WERI-Rb-1 (cell line): ENCODE results near the gene CSNK1G2.

Source experiments
- DNase-seq: peaks from one replicate; pipeline ENCODE4 v3.0.0-alpha.2; 2020
- H3K27ac ChIP-seq: fragments of 250-450 bp; sonication (Bioruptor Pico); 2 replicates; pipeline ENCODE4 v1.5.1; 2020; ENCODE audit warnings: mild to moderate bottlenecking, moderate library complexity
- H3K27me3 ChIP-seq: fragments of 250-450 bp; sonication (Bioruptor Pico); 2 replicates; pipeline ENCODE4 v1.5.1; 2021; ENCODE audit warnings: mild to moderate bottlenecking, low read depth, moderate library complexity; ENCODE audit not compliant: insufficient read depth, severe bottlenecking
- H3K36me3 ChIP-seq: fragments of 250-450 bp; sonication (Bioruptor Pico); 2 replicates; pipeline ENCODE4 v1.5.1; 2020; ENCODE audit warnings: mild to moderate bottlenecking, moderate library complexity
- H3K4me3 ChIP-seq: 2 replicates; pipeline ENCODE4 v1.5.1; 2011; ENCODE audit warnings: low read depth, mild to moderate bottlenecking, control low read depth, low read length
- H3K9me3 ChIP-seq: fragments of 250-450 bp; sonication (Bioruptor Pico); 2 replicates; pipeline ENCODE4 v1.5.1; 2021; ENCODE audit warnings: mild to moderate bottlenecking, moderate library complexity; ENCODE audit not compliant: severe bottlenecking
- CTCF ChIP-seq: IDR thresholded peaks from 2 replicates; pipeline ENCODE4 v1.5.1; 2011; ENCODE audit warnings: low read depth, mild to moderate bottlenecking, control low read depth, inconsistent platforms, low read length

Gene CSNK1G2

GRCh38 chr19:1953441-1954094, 12.6 kb downstream of the CSNK1G2 start:
- H3K36me3 ChIP-seq: peaks cover 21% of the 10 kb centered on the region
- no peak overlapping the region for H3K27ac ChIP-seq
- no peaks in the 10 kb centered on the region for H3K9me3 ChIP-seq
- TF ChIP-seq CTCF: no peak
- H3K27me3 ChIP-seq: no peaks in the 10 kb centered on the region
- DNase-seq: no peak
- H3K4me3 ChIP-seq: no peak overlapping the region

GRCh38 chr19:1954532-1954933, 13.6 kb downstream of the CSNK1G2 start:
- no peak for TF ChIP-seq CTCF
- Histone ChIP-seq H3K27ac (no peak overlapping the region), H3K36me3 (peaks cover 14% of the 10 kb centered on the region), H3K27me3 (no peaks in the 10 kb centered on the region), H3K9me3 (no peaks in the 10 kb centered on the region), H3K4me3 (no peak overlapping the region)
- no peak for DNase-seq

DNA sequence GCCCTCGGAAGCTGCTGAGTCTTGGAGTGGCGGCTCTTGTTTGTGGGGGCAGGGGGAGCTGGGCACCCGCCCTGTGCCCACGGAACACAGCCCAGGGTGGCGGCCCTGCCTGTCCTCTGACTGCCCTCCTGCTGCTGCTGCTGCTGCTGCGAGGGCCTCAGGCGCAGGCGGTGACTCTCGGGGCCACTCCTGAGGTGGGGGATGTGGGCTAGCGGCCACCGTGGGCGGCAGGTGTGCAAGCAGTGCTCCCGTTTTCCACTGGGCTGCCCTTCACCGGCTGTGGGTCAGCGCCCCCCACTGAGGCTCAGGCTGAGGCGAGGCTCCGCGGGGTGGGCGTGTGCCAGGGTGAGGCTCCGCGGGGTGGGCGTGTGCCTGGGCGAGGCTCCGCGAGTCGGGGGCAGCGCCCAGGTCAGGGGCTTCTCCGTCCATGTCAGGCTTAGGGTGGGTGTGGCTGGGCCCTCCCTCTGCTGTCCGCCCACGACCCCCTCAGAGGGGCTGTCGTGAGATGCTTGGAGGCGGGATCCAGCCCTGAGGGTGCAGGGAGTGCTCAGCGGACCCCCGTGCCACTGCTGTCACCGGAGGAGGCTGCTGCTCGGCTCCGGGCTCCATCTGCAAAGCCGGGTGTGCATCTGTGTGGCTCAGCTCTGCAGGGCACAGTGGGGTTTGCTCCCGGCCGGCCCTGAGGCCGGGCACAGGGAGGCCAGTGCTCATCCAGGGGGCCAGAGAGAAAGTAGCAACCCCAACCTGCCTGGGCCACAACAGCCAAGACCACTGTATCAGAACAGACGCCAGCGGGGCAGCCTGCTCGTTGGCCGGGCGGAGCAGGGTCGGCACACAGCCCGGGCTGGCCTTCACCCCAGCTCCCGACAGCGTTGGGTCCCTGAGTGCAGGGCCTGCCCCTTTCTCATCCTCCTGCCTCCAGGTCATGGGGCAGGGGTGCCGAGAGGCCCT, 14.5 kb downstream of the CSNK1G2 start:
- no peak overlapping the region for H3K4me3 ChIP-seq
- DNase-seq: no peak
- no peaks in the 10 kb centered on the region for H3K27me3 ChIP-seq
- no peaks in the 10 kb centered on the region for H3K9me3 ChIP-seq
- no peak overlapping the region for H3K27ac ChIP-seq
- H3K36me3 ChIP-seq: peaks cover 8% of the 10 kb centered on the region
- TF ChIP-seq CTCF: no peak

GRCh38 chr19:1956122-1956494, 15.1 kb downstream of the CSNK1G2 start:
- TF ChIP-seq CTCF: no peak
- Histone ChIP-seq H3K27me3 (no peaks in the 10 kb centered on the region), H3K9me3 (no peaks in the 10 kb centered on the region), H3K27ac (no peak overlapping the region), H3K4me3 (no peak overlapping the region), H3K36me3 (peaks cover 9% of the 10 kb centered on the region)
- DNase-seq: no peak

DNA sequence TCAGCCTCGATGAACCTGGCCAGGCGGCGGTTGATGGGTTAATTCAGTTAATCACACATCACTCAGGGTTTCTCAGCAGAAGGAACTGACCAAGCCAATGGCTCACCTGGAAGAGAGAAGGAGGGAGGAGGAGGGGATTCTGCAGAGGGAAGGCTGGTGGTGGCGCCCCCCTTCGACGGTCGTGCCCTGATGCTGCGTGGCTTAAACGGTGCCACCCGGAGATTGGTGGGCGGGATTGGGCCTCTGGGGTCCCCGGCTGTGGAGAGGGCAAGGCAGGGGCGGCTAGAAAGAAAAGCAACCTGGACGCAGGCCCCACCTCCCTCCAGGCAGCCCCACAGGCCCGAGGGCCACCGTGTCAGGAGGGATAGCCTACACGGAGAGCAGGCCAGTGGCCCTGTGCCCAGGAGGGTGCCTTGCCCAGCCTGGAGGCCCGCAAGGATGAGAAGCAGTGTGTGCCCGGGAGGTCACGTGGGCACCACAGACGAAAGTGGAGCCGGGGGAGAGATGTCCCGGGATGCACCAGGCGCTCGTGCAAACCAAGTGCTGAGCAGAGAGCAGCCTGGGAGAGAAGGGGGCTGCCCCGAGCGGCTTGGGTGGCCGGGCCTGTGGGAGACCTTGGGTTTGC, 16.0 kb downstream of the CSNK1G2 start:
- Histone ChIP-seq H3K36me3 (peaks cover 6% of the 10 kb centered on the region; the same call in 1 of the 2 replicates), H3K27ac (no peak overlapping the region), H3K4me3 (no peak overlapping the region), H3K9me3 (no peaks in the 10 kb centered on the region), H3K27me3 (no peaks in the 10 kb centered on the region)
- TF ChIP-seq CTCF: no peak
- no peak for DNase-seq
